ENCODE results near the gene MIPEP.

GRCh38 chr13:23715092-23715761, 174.0 kb downstream of the MIPEP start:
- TF ChIP-seq CTCF (conservative IDR thresholded peaks at IDR 0.05) (no peak), EZH2 (IDR thresholded peaks at IDR 0.05; ENCODE audit: low read depth) (no peak)

All from PC-9 (cell line).